NCI-H2171 treated with DMSO at 0.1 percent for 48 hours (cell line): ENCODE data around the gene PLAAT2.
A peak's percentile ranks its signal among the peaks of the same experiment; 100 is the strongest.
"Not testable (repeated sequence)": the region's sequence is repeated elsewhere in the genome, so short reads cannot be mapped to it uniquely, and the experiment has no call there.

ENCODE experiments used
- DNase-seq: peaks from one replicate; lab custom pipeline; 2025; lab: John Stamatoyannopoulos, UW

Gene PLAAT2

GRCh38 chr11:63549411-63549810 lies 13.8 kb downstream of the PLAAT2 start:
- no peak for DNase-seq

- no peak for DNase-seq
Measured at GRCh38 chr11:63548178-63548577, 15.0 kb downstream of the PLAAT2 start.

GRCh38 chr11:63547061-63547460 lies 16.1 kb downstream of the PLAAT2 start:
- DNase-seq: no peak

- no peak for DNase-seq
Measured at GRCh38 chr11:63543711-63544110, 19.5 kb downstream of the PLAAT2 start.

GRCh38 chr11:63542506-63542905 lies 20.7 kb downstream of the PLAAT2 start:
- DNase-seq: not testable (repeated sequence)

- peak; percentile 78 for DNase-seq
Measured at GRCh38 chr11:63537293-63538101, 25.7 kb downstream of the PLAAT2 start.

- peak; percentile 5 for DNase-seq
Measured at GRCh38 chr11:63536669-63537292, 26.4 kb downstream of the PLAAT2 start, which contains the start of gene PLAAT4. Gene PLAAT4 (plus strand): TSS chr11:63536808. CDS start chr11:63536869, 61 bp downstream.

GRCh38 chr11:63535734-63536133 lies 27.4 kb downstream of the PLAAT2 start:
- no peak for DNase-seq

- DNase-seq: no peak
Measured at GRCh38 chr11:63534895-63535461, 28.2 kb downstream of the PLAAT2 start.

GRCh38 chr11:63534076-63534475 lies 29.1 kb downstream of the PLAAT2 start:
- no peak for DNase-seq

GRCh38 chr11:63532799-63533475 lies 30.2 kb downstream of the PLAAT2 start:
- DNase-seq: peak; percentile 18

- no peak for DNase-seq
Measured at GRCh38 chr11:63532117-63532516, 31.1 kb downstream of the PLAAT2 start.

GRCh38 chr11:63531074-63531792 lies 31.9 kb downstream of the PLAAT2 start:
- DNase-seq: not testable (repeated sequence)

GRCh38 chr11:63530021-63530420 lies 33.2 kb downstream of the PLAAT2 start:
- DNase-seq: no peak

- not testable (repeated sequence) for DNase-seq
Measured at GRCh38 chr11:63529373-63529772, 33.8 kb downstream of the PLAAT2 start.

- DNase-seq: not testable (repeated sequence)
Measured at GRCh38 chr11:63528729-63529278, 34.4 kb downstream of the PLAAT2 start.

- not testable (repeated sequence) for DNase-seq
Measured at GRCh38 chr11:63528156-63528555, 35.0 kb downstream of the PLAAT2 start.

- no peak for DNase-seq
Measured at GRCh38 chr11:63527667-63528066, 35.5 kb downstream of the PLAAT2 start.

GRCh38 chr11:63523151-63523550 lies 40.0 kb downstream of the PLAAT2 start:
- DNase-seq: no peak

- DNase-seq: no peak
Measured at GRCh38 chr11:63521896-63522295, 41.3 kb downstream of the PLAAT2 start.

GRCh38 chr11:63520606-63521170 lies 42.5 kb downstream of the PLAAT2 start:
- no peak for DNase-seq
